Astrocyte of the hippocampus (primary cell): Measurements from ENCODE around the gene FAM78B.

ENCODE experiments used
- DNase-seq: peaks from one replicate; pipeline ENCODE4 v3.0.0; 2011; ENCODE audit warnings: low read depth, low spot score

FAM78B gene

GRCh38 chr1:166120281-166120680, 46.5 kb downstream of the FAM78B start:
- DNase-seq, result no peak

- no peak for DNase-seq
Observed at GRCh38 chr1:166119471-166119965, 47.3 kb downstream of the FAM78B start.

- no peak for DNase-seq
Observed at GRCh38 chr1:166117776-166118175, 49.0 kb downstream of the FAM78B start.

GRCh38 chr1:166116026-166116425, 50.8 kb downstream of the FAM78B start:
- no peak for DNase-seq

GRCh38 chr1:166114419-166114818, 52.4 kb downstream of the FAM78B start:
- no peak for DNase-seq

- DNase-seq, result no peak
Observed at GRCh38 chr1:166113630-166114029, 53.2 kb downstream of the FAM78B start.

- DNase-seq, result no peak
Observed at GRCh38 chr1:166113031-166113430, 53.8 kb downstream of the FAM78B start.

GRCh38 chr1:166112425-166112824, 54.4 kb downstream of the FAM78B start:
- DNase-seq, result no peak

- DNase-seq, result no peak
Observed at GRCh38 chr1:166111430-166111829, 55.4 kb downstream of the FAM78B start.

- no peak for DNase-seq
Observed at GRCh38 chr1:166090244-166090643, 76.6 kb downstream of the FAM78B start.

- DNase-seq, result no peak
Observed at GRCh38 chr1:166089804-166090203, 77.0 kb downstream of the FAM78B start.

- no peak for DNase-seq
Observed at GRCh38 chr1:166088572-166088955, 78.2 kb downstream of the FAM78B start.

GRCh38 chr1:166087734-166088571, 78.8 kb downstream of the FAM78B start:
- DNase-seq, result no peak

GRCh38 chr1:166086113-166086883, 80.5 kb downstream of the FAM78B start:
- no peak for DNase-seq

- DNase-seq, result no peak
Observed at GRCh38 chr1:166084613-166085012, 82.2 kb downstream of the FAM78B start.

GRCh38 chr1:166083887-166084286, 82.9 kb downstream of the FAM78B start:
- DNase-seq, result no peak

GRCh38 chr1:166082601-166083000, 84.2 kb downstream of the FAM78B start:
- DNase-seq, result no peak

GRCh38 chr1:166080967-166081870, 85.6 kb downstream of the FAM78B start:
- DNase-seq, result no peak

- no peak for DNase-seq
Observed at GRCh38 chr1:166080277-166080966, 86.4 kb downstream of the FAM78B start.

GRCh38 chr1:166079276-166079675, 87.5 kb downstream of the FAM78B start:
- DNase-seq, result no peak

GRCh38 chr1:166073489-166073888, 93.3 kb downstream of the FAM78B start:
- no peak for DNase-seq
